ENCODE measurements around the gene BRWD1. TPM values are rescaled to one million over a fixed set of nuclear protein-coding genes. Genes with fewer than 3 reads are reported as not detected.
A peak's percentile ranks its signal among the peaks of the same experiment; 100 is the strongest.
"Not testable (repeated sequence)": the region's sequence is repeated elsewhere in the genome, so short reads cannot be mapped to it uniquely, and the experiment has no call there.

Gene BRWD1
- total and polyA plus RNA-seq, 2 donors (not counting 1 experiment from before 2014, with no cell fraction given) = 17.1 to 48.9 TPM

GRCh38 chr21:39136711-39137110 lies 176.7 kb downstream of the BRWD1 start:
- Histone ChIP-seq H3K4me3 (replicated peaks in 1 of 4; ENCODE audit: control extremely low read depth in 1 of 4, insufficient read depth in 1 of 4, low read depth in 3 of 4, low read length in 4 of 4) (no peak overlapping the region), H3K36me3 (ENCODE audit: control insufficient read depth, insufficient read depth, low read length) (no peaks in the 10 kb centered on the region), H3K9me3 (ENCODE audit: control insufficient read depth, insufficient read depth, low read depth, low read length) (no peaks in the 10 kb centered on the region), H4K20me1 (ENCODE audit: control insufficient read depth, extremely low read depth, insufficient read depth, low read length) (no peaks in the 10 kb centered on the region), H3K79me2 (ENCODE audit: control insufficient read depth, insufficient read depth, low read length) (no peaks in the 10 kb centered on the region), H3K4me2 (ENCODE audit: extremely low read depth, insufficient read depth, low read length) (no peak overlapping the region), H3K4me1 (ENCODE audit: control insufficient read depth, extremely low read depth, insufficient read depth, low read length) (peaks cover 7% of the 10 kb centered on the region), H2AFZ (ENCODE audit: low read length) (no peak overlapping the region), H3K9ac (ENCODE audit: insufficient read depth, low read length) (no peak overlapping the region), H3K27ac (ENCODE audit: insufficient read depth, low read length) (no peak overlapping the region), H3K27me3 (ENCODE audit: control insufficient read depth, insufficient read depth, low read length) (no peaks in the 10 kb centered on the region)
- TF ChIP-seq CTCF (conservative IDR thresholded peaks at IDR 0.05 in 1 of 2, IDR thresholded peaks at IDR 0.05 in 1 of 2; ENCODE audit: low read depth in 1 of 2, low read length in 2 of 2) (no peak), EZH2 (IDR thresholded peaks at IDR 0.05; ENCODE audit: low read length, missing control alignments) (no peak)
- peak in 1 of 2 donors; percentile 56 for DNase-seq (ENCODE audit: low read depth in 2 of 2)

GRCh38 chr21:39136138-39136537 lies 177.3 kb downstream of the BRWD1 start:
- H2AFZ ChIP-seq (ENCODE audit: low read length); H3K9ac ChIP-seq (ENCODE audit: insufficient read depth, low read length); H3K4me3 ChIP-seq (replicated peaks in 1 of 4; ENCODE audit: control extremely low read depth in 1 of 4, insufficient read depth in 1 of 4, low read depth in 3 of 4, low read length in 4 of 4); H3K79me2 ChIP-seq (ENCODE audit: control insufficient read depth, insufficient read depth, low read length); H4K20me1 ChIP-seq (ENCODE audit: control insufficient read depth, extremely low read depth, insufficient read depth, low read length); H3K4me2 ChIP-seq (ENCODE audit: extremely low read depth, insufficient read depth, low read length); H3K9me3 ChIP-seq (ENCODE audit: control insufficient read depth, insufficient read depth, low read depth, low read length); H3K27me3 ChIP-seq (ENCODE audit: control insufficient read depth, insufficient read depth, low read length); H3K4me1 ChIP-seq (ENCODE audit: control insufficient read depth, extremely low read depth, insufficient read depth, low read length); H3K36me3 ChIP-seq (ENCODE audit: control insufficient read depth, insufficient read depth, low read length); H3K27ac ChIP-seq (ENCODE audit: insufficient read depth, low read length): not testable (repeated sequence)
- DNase-seq (ENCODE audit: low read depth in 2 of 2) = peak in 1 of 2 donors; percentile 52
- TF ChIP-seq CTCF (conservative IDR thresholded peaks at IDR 0.05 in 1 of 2, IDR thresholded peaks at IDR 0.05 in 1 of 2; ENCODE audit: low read depth in 1 of 2, low read length in 2 of 2) = peak in 1 of 2 donors; percentile 49

GRCh38 chr21:39134288-39134810 lies 179.1 kb downstream of the BRWD1 start:
- Histone ChIP-seq H3K4me1 (ENCODE audit: control insufficient read depth, extremely low read depth, insufficient read depth, low read length) (peaks cover 7% of the 10 kb centered on the region), H3K4me3 (replicated peaks in 1 of 4; ENCODE audit: control extremely low read depth in 1 of 4, insufficient read depth in 1 of 4, low read depth in 3 of 4, low read length in 4 of 4) (no peak overlapping the region), H3K9me3 (ENCODE audit: control insufficient read depth, insufficient read depth, low read depth, low read length) (no peaks in the 10 kb centered on the region), H3K27ac (ENCODE audit: insufficient read depth, low read length) (no peak overlapping the region), H2AFZ (ENCODE audit: low read length) (no peak overlapping the region), H4K20me1 (ENCODE audit: control insufficient read depth, extremely low read depth, insufficient read depth, low read length) (no peaks in the 10 kb centered on the region), H3K27me3 (ENCODE audit: control insufficient read depth, insufficient read depth, low read length) (no peaks in the 10 kb centered on the region), H3K4me2 (ENCODE audit: extremely low read depth, insufficient read depth, low read length) (no peak overlapping the region), H3K9ac (ENCODE audit: insufficient read depth, low read length) (no peak overlapping the region), H3K79me2 (ENCODE audit: control insufficient read depth, insufficient read depth, low read length) (no peaks in the 10 kb centered on the region), H3K36me3 (ENCODE audit: control insufficient read depth, insufficient read depth, low read length) (no peaks in the 10 kb centered on the region)
- DNase-seq (ENCODE audit: low read depth in 2 of 2) = no peak
- TF ChIP-seq CTCF (conservative IDR thresholded peaks at IDR 0.05 in 1 of 2, IDR thresholded peaks at IDR 0.05 in 1 of 2; ENCODE audit: low read depth in 1 of 2, low read length in 2 of 2) (no peak), EZH2 (IDR thresholded peaks at IDR 0.05; ENCODE audit: low read length, missing control alignments) (no peak)

Other genes starting within 250 kb of the BRWD1 start
- 53.4 and 55.5 TPM in 2 replicates for gene PSMG1, start 130.2 kb downstream of the BRWD1 start, total RNA-seq
- gene PSMG1, start 130.2 kb downstream of the BRWD1 start, polyA plus RNA-seq = 62.3 and 69.5 TPM in 2 replicates
- gene HMGN1, start 35.5 kb upstream of the BRWD1 start, total RNA-seq = 171 and 179 TPM in 2 replicates
- 160 and 189 TPM in 2 replicates for gene HMGN1, start 35.5 kb upstream of the BRWD1 start, polyA plus RNA-seq
- 0.51 and 0.66 TPM in 2 replicates for gene LCA5L, start 132.1 kb upstream of the BRWD1 start, total RNA-seq
- gene LCA5L, start 132.1 kb upstream of the BRWD1 start, polyA plus RNA-seq = 0.38 and 1.0 TPM in 2 replicates
- gene SH3BGR, start 138.3 kb upstream of the BRWD1 start, total RNA-seq = 3.3 and 6.8 TPM in 2 replicates
- gene SH3BGR, start 138.3 kb upstream of the BRWD1 start, polyA plus RNA-seq = 1.6 and 1.8 TPM in 2 replicates

Data from fibroblast of lung (primary cell).